ENCODE measurements around the gene PRUNE2. TPM values are rescaled to one million over a fixed set of nuclear protein-coding genes. Genes with fewer than 3 reads are reported as not detected.

Gene PRUNE2
- total and polyA plus RNA-seq, 9 of the 15 experiments (the other 6 are each of a cell fraction or from before 2014, with no cell fraction given), result 0.05 to 0.45 (median 0.18) TPM; not detected in 1

GRCh38 chr9:76680716-76681425 lies 225.0 kb downstream of the PRUNE2 start:
- no peak for ATAC-seq
- CTCF ChIA-PET (ENCODE audit: low intra/inter-chr PET ratio), result no interaction called here

GRCh38 chr9:76677481-76678055 lies 228.3 kb downstream of the PRUNE2 start:
- CTCF ChIA-PET (ENCODE audit: low intra/inter-chr PET ratio), result no interaction called here
- POLR2A ChIA-PET, result no interaction called here
- TF ChIP-seq PRPF4 (IDR thresholded peaks at IDR 0.05; ENCODE audit: insufficient read depth, low read depth, low read length, poor library complexity, severe bottlenecking) (no peak), AFF1 (IDR thresholded peaks at IDR 0.05; ENCODE audit: low read depth in 1 of 2, partially characterized antibody in 2 of 2) (no peak), FOSL1 (tag; conservative IDR thresholded peaks at IDR 0.05) (0 out of 2 replicates have a peak, but pooled peaks have one; percentile 24)
- no peaks in the 10 kb centered on the region for H3K79me2 ChIP-seq (ENCODE audit: control insufficient read depth, insufficient read depth, low read length)
- WGBS (ENCODE audit: insufficient coverage, low coverage, missing lambda C conversion rate), result 14% methylated on average over 11 of the region's 15 CpGs
- H3K36me3 ChIP-seq (ENCODE audit: control insufficient read depth, insufficient read depth, low read length), result no peaks in the 10 kb centered on the region
- H3K9ac ChIP-seq (ENCODE audit: insufficient read depth in 1 of 2, low read depth in 2 of 2, low read length in 2 of 2), result peak overlapping the region in 1 of 2 experiments; percentile 68; a peak in 2 of 4 replicates
- no peak overlapping the region for H3K4me3 ChIP-seq
- H3K4me2 ChIP-seq (ENCODE audit: insufficient read depth, low read length), result peak overlapping the region; percentile 29
- H2AFZ ChIP-seq (ENCODE audit: low read depth, low read length), result peak overlapping the region; percentile 86
- no peaks in the 10 kb centered on the region for H4K20me1 ChIP-seq (replicated peaks; ENCODE audit: control insufficient read depth, insufficient read depth, low read length)
- no peaks in the 10 kb centered on the region for H3K9me3 ChIP-seq (replicated peaks; ENCODE audit: control insufficient read depth, insufficient read depth, low read depth, low read length)
- DNase-seq (ENCODE audit: extremely low read depth in 1 of 4, low spot score in 3 of 4) (peak in 1 of 4 experiments; percentile 24), FAIRE-seq (no peak), ATAC-seq (peak; percentile 72)
- H3K27ac ChIP-seq (ENCODE audit: extremely low read depth, low read depth, low read length), result no peak overlapping the region
- intact Hi-C loops (cut with micrococcal nuclease), result no loop called here
- BruUV-seq (replicated peaks), result no TSS peak
- H3K4me1 ChIP-seq (replicated peaks in 1 of 2; ENCODE audit: control insufficient read depth in 2 of 2, insufficient read depth in 2 of 2, low read length in 2 of 2), result no peaks in the 10 kb centered on the region; a peak in 1 of 5 replicates
- in situ Hi-C loops (cut with MboI), result no loop called here
- H3K9me1 ChIP-seq (ENCODE audit: control insufficient read depth, insufficient read depth, low read length), result no peaks in the 10 kb centered on the region
- H3K27me3 ChIP-seq (ENCODE audit: control insufficient read depth in 2 of 2, insufficient read depth in 2 of 2, low read length in 2 of 2), result no peaks in the 10 kb centered on the region

More at GRCh38 chr9:76680716-76681425, 225.0 kb downstream of the PRUNE2 start:
- no peaks in the 10 kb centered on the region for H3K79me2 ChIP-seq (ENCODE audit: control insufficient read depth, insufficient read depth, low read length)
- in situ Hi-C loops (cut with MboI), result no loop called here
- 0 out of 2 replicates have a peak overlapping the region, but pooled peaks have one; percentile 50 for H2AFZ ChIP-seq (ENCODE audit: low read depth, low read length)
- H3K9ac ChIP-seq (ENCODE audit: insufficient read depth in 1 of 2, low read depth in 2 of 2, low read length in 2 of 2), result no peak overlapping the region
- no peaks in the 10 kb centered on the region for H3K36me3 ChIP-seq (ENCODE audit: control insufficient read depth, insufficient read depth, low read length)
- no peak overlapping the region for H3K27ac ChIP-seq (ENCODE audit: extremely low read depth, low read depth, low read length)
- no peaks in the 10 kb centered on the region for H3K9me1 ChIP-seq (ENCODE audit: control insufficient read depth, insufficient read depth, low read length)
- WGBS (ENCODE audit: insufficient coverage, low coverage, missing lambda C conversion rate), result 10% methylated on average over 9 of the region's 10 CpGs
- BruUV-seq (replicated peaks), result no TSS peak
- H3K4me3 ChIP-seq, result no peak overlapping the region
- DNase-seq (ENCODE audit: extremely low read depth in 1 of 4, low spot score in 3 of 4) (no peak), FAIRE-seq (no peak)
- intact Hi-C loops (cut with micrococcal nuclease), result no loop called here
- H3K4me2 ChIP-seq (ENCODE audit: insufficient read depth, low read length), result no peak overlapping the region
- TF ChIP-seq SPI1 (IDR thresholded peaks at IDR 0.05; ENCODE audit: borderline replicate concordance, low read depth, low read length), result 0 out of 2 replicates have a peak, but pooled peaks have one; percentile 34
- peak; percentile 76 for TF ChIP-seq CHD2 (IDR thresholded peaks at IDR 0.05; ENCODE audit: low read depth, low read length)
- TF ChIP-seq ZNF133 (CRISPR knock-in tag; IDR thresholded peaks at IDR 0.05), result no peak
- H4K20me1 ChIP-seq (replicated peaks; ENCODE audit: control insufficient read depth, insufficient read depth, low read length), result no peaks in the 10 kb centered on the region
- H3K4me1 ChIP-seq (replicated peaks in 1 of 2; ENCODE audit: control insufficient read depth in 2 of 2, insufficient read depth in 2 of 2, low read length in 2 of 2), result no peaks in the 10 kb centered on the region; a peak in 1 of 5 replicates
- no peaks in the 10 kb centered on the region for H3K27me3 ChIP-seq (ENCODE audit: control insufficient read depth in 2 of 2, insufficient read depth in 2 of 2, low read length in 2 of 2)
- no peaks in the 10 kb centered on the region for H3K9me3 ChIP-seq (replicated peaks; ENCODE audit: control insufficient read depth, insufficient read depth, low read depth, low read length)
- POLR2A ChIA-PET, result no interaction called here

Measured in K562 (cell line).